ENCODE results near the gene PPM1H.
A peak's percentile ranks its signal among the peaks of the same experiment; 100 is the strongest.

The PPM1H gene

DNA sequence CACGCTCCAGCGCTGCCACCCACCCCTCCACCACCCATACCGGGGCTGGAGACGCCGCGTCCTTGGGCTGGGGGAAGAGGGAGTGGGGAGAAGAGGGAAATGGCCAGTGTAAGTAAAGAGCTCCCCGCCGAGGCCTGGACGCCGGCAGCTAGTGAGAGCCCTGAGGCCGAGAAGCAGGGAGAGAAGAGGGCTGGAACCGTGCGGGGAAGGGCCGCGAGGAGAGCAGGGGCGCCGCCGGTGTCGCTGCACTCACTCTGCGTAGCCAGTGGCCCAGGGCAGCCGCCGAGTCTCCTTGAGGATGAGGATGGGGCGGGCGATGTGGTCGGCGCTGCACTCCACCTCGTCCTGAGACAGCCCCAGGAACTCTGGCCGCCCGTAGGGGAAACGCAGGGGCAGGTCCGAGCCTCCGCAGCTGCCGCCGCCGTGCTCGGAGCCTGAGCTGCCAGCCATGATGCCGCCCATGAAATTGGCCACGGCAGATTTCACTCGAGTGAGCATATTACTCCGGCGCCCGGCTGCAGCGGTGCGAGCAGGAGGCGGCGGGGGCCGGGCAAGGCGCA lies 631 bp downstream of the PPM1H start:
- peak; percentile 73 for DNase-seq (ENCODE audit: low spot score)
- TF ChIP-seq, protein P1, sequence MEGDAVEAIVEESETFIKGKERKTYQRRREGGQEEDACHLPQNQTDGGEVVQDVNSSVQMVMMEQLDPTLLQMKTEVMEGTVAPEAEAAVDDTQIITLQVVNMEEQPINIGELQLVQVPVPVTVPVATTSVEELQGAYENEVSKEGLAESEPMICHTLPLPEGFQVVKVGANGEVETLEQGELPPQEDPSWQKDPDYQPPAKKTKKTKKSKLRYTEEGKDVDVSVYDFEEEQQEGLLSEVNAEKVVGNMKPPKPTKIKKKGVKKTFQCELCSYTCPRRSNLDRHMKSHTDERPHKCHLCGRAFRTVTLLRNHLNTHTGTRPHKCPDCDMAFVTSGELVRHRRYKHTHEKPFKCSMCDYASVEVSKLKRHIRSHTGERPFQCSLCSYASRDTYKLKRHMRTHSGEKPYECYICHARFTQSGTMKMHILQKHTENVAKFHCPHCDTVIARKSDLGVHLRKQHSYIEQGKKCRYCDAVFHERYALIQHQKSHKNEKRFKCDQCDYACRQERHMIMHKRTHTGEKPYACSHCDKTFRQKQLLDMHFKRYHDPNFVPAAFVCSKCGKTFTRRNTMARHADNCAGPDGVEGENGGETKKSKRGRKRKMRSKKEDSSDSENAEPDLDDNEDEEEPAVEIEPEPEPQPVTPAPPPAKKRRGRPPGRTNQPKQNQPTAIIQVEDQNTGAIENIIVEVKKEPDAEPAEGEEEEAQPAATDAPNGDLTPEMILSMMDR (IDR thresholded peaks at IDR 0.05; ENCODE audit: extremely low read depth, missing control alignments), result no peak

DNA sequence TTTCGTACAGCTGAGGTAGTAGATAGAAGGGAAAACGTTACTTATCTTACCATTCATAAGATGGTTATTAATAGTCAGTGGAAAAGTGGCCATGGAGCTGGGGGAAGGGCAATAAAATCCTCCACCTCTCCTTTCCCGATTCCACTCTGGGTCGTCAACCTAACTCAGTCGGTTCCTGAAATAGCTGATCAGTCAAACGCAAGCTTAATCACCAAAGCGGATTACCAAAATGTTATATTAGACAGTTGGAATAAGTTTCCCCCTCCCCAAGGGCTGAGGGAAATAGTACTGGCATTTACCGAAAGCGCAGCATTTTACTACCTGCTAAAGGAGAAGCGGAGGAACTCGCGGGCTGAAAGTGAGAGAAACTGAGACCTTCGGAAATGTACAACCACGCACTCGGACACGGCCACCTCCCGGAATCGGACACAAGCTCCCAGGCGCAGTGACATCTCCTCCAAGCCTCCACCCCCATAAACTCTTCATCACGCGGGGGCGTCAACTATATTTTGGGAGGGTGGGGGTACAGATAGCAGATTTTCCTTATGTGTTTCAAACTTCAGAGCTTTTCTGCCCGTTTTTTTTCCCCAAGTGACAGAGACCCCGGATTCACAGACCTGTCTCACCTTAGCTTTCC lies 1.2 kb downstream of the PPM1H start:
- TF ChIP-seq, protein P1 (IDR thresholded peaks at IDR 0.05; ENCODE audit: extremely low read depth, missing control alignments), result no peak
- DNase-seq (ENCODE audit: low spot score), result peak; percentile 19

DNA sequence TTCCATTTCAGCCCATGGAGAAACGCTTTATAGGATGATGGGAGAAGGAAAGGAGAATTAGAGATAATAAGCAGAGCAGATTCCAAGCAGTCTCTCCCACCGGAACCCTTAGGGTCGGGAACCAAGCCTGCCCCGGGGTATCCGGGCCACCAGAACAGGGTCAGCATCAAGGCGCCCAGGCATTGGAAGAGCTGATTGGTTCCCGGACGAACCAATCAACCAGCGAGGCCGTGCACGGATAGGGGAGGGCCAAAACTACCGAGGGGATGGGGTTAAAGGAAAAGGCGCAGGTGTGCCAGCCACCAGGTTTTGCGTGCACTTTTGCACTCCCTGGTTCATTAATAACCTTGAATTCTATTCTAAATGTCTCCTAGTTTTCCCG lies 1.7 kb downstream of the PPM1H start:
- no peak for DNase-seq (ENCODE audit: low spot score)
- TF ChIP-seq, protein P1 (IDR thresholded peaks at IDR 0.05; ENCODE audit: extremely low read depth, missing control alignments), result no peak

DNA sequence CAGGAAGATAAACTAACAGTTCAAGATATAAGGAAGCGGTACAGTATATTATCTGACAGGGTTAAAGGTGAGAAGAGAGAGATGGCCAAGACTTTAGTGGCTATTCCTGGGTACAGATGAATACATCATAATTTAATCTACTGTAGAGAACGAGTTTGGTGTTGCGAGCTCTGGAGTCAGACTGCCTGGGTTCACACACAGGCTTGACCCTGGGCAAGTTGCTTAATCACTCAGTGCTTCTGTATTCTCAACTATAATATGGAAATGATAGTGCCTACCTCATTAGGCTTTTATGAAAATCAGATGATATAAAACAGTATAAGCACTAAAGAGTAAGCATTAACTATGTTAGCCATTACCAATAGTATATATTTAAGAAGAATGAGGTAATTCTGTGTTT lies 3.5 kb downstream of the PPM1H start:
- TF ChIP-seq, protein P1 (IDR thresholded peaks at IDR 0.05; ENCODE audit: extremely low read depth, missing control alignments), result no peak
- DNase-seq (ENCODE audit: low spot score), result no peak

DNA sequence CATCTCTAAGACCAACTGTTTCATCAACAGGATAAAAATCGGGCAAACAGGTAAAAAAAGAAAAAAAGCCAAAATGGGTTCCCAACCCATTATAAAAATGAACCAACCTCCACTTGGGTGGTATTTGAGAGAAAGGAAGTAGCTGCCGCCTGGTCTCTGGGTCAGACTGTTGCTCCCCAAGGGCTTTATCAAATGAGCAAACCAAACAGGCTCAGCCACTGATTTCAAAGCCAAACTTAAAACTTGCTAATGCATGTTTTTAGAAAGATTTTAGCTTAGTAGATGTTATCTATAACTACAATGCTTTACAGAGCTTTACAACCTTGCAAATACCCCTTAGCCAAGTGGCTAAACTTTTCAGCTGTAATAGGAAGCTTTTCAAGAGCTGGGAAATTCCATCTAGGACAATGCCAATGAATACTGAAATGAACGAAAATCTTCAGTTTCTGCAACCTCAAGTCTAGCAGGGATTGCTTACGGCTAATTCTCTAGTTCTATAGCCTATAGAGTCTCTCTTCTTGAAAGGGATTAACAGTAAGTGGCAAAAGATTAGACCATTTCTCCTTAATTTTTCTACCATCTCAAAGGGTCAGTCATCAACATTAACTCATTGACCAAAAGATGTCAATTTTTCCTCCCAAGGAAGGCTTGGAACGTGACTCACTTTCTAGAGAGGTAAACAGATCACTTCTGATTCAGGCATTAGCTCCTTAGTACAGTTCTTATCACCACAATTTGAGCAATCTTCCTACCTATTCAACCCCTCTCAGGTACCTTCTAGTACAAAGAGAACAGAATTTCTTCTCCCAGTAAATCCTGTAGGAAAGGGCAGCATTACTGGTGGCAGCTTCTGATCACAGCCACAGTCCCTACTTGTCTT lies 4.2 kb downstream of the PPM1H start:
- TF ChIP-seq, protein P1 (IDR thresholded peaks at IDR 0.05; ENCODE audit: extremely low read depth, missing control alignments), result no peak

DNA sequence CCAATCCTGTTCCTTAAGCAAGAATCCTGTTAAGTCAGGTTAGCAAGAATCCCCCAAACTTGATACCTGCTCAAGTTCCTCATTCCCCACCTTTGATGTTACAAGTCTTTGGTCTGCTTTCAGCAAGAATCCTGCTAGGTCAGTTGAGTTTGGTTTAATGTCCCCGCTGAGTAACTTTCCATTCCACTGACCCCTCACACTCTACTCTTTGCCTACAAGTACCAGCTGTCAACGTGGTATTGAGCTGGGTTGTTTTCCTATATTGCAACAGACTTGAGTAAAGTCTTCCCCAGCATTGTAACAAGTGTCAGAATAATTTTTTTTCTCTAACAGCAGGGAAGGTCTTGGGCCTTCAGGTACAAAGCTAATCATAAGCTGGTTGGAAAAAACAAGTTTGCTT lies 6.3 kb downstream of the PPM1H start:
- TF ChIP-seq, protein P1 (IDR thresholded peaks at IDR 0.05; ENCODE audit: extremely low read depth, missing control alignments), result no peak
- no peak for DNase-seq (ENCODE audit: low spot score)

More for the DNA sequence above, 4.2 kb downstream of the PPM1H start:
- no peak for DNase-seq (ENCODE audit: low spot score)

DNA sequence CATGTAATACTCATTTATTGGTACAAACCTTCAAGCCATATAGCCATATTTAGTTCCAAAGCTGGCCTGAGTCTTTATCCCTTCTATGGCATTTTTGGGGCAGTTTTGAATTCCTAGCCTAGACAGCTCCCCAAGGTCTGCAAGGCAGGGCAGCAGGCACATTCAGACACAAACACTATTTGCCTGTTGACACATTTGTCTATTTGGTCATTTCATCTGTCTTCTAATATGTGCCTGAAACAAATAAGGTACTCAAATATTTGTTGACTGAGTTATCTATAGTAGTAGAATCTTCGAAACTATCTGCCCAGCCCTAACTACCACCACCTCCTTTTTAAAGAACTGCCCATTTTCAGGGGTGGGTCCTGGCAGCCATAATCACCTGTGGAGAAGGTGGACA lies 9.3 kb downstream of the PPM1H start:
- TF ChIP-seq, protein P1 (IDR thresholded peaks at IDR 0.05; ENCODE audit: extremely low read depth, missing control alignments), result no peak
- no peak for DNase-seq (ENCODE audit: low spot score)

Data from GM20000 (cell line).